Retinal pigment epithelial cell (primary cell): ENCODE measurements around the gene TRIOBP.
"Not testable (repeated sequence)": the region's sequence is repeated elsewhere in the genome, so short reads cannot be mapped to it uniquely, and the experiment has no call there.

Experiments used
- DNase-seq: peaks from one replicate; pipeline ENCODE4 v3.0.0-alpha.2; 2010; ENCODE audit warnings: low read depth
- H3K4me3 ChIP-seq: 2 replicates; pipeline ENCODE4 v1.5.1; 2011; ENCODE audit warnings: mild to moderate bottlenecking, low read length, control low read depth, moderate library complexity
- TF ChIP-seq, protein P1 (sequence below): conservative IDR thresholded peaks from 2 replicates; pipeline ENCODE4 v1.5.1; 2011; ENCODE audit warnings: low read depth, low read length, control low read depth, inconsistent platforms

The TRIOBP gene

GRCh38 chr22:37782340-37783168, 85.7 kb downstream of the TRIOBP start:
- DNase-seq: no peak
- TF ChIP-seq, protein P1, sequence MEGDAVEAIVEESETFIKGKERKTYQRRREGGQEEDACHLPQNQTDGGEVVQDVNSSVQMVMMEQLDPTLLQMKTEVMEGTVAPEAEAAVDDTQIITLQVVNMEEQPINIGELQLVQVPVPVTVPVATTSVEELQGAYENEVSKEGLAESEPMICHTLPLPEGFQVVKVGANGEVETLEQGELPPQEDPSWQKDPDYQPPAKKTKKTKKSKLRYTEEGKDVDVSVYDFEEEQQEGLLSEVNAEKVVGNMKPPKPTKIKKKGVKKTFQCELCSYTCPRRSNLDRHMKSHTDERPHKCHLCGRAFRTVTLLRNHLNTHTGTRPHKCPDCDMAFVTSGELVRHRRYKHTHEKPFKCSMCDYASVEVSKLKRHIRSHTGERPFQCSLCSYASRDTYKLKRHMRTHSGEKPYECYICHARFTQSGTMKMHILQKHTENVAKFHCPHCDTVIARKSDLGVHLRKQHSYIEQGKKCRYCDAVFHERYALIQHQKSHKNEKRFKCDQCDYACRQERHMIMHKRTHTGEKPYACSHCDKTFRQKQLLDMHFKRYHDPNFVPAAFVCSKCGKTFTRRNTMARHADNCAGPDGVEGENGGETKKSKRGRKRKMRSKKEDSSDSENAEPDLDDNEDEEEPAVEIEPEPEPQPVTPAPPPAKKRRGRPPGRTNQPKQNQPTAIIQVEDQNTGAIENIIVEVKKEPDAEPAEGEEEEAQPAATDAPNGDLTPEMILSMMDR: no peak
- no peak overlapping the region for H3K4me3 ChIP-seq

DNA sequence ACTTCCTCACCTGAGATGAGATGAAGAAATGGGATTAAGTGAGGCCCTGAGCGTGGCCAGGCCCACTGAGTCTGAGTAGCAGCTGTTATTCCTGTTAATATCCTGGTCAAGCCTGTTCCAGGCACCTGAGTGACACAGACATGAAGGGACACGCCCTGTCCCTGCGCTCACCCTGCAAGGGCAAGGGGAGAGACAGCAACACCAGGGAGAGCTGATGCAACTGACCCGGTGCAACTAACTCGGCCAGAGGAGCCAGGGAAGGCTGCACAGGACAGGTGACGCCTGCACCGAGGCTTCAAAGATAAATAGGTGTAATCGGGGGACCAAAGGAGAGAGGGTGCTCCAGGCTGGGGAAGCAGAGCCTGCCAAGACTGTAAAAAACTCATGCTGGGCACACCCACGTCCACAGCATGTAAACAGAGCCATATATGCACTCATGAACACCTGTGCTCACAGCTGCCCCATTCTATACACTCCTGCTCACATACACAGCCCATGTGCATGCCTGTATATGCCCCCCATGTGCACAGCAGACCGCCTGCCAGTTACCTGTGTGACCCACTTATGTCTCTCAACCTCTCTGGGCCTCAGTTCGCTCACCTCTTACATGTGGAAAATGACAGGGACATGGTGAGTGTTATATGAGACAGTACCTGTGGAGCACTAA, 88.1 kb downstream of the TRIOBP start:
- no peak overlapping the region for H3K4me3 ChIP-seq
- TF ChIP-seq, protein P1: no peak
- DNase-seq: no peak

GRCh38 chr22:37790234-37790633, 93.4 kb downstream of the TRIOBP start:
- no peak for DNase-seq
- H3K4me3 ChIP-seq: no peak overlapping the region
- TF ChIP-seq, protein P1: no peak

DNA sequence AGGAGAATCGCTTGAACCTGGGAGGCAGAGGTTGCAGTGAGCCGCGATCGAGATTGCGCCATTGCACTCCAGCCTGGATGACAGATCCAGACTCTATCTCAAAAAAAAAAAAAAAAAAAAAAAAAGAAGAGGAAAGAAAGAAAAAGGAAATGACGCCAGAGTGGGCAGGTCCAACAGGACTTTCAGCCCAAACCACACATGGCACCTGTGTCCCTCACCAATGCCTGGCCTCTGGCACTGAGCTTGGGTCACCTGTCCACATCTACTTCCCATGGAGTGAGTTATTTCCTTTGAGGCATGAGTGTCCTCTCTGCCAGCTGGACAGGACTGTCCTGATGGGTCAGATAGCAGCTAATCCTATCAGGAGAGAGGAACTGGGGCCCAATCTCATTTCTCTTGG, 95.6 kb downstream of the TRIOBP start:
- TF ChIP-seq, protein P1: no peak
- DNase-seq: no peak
- no peak overlapping the region for H3K4me3 ChIP-seq

GRCh38 chr22:37794376-37794775, 97.5 kb downstream of the TRIOBP start:
- H3K4me3 ChIP-seq: no peak overlapping the region
- TF ChIP-seq, protein P1: no peak

DNA sequence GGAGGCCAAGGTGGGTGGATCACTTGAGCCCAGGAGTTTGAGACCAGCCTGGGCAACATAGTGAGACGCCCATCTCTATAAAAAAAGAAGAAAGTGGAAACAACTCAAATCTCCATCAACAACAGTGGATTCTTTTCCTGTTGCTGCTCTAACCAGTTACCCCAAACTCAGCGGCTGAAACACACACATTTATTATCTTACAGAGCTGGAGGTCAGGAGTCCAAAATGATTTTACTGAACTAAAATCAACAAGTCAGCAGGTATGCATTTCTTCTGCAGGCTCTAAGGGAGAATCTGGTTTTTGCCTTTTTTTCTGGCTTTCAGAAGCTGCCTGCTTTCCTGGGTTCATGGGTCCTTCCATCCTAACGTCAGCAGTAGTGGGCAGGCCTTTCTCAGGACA, 99.2 kb downstream of the TRIOBP start:
- H3K4me3 ChIP-seq: no peak overlapping the region
- TF ChIP-seq, protein P1: no peak
- DNase-seq: no peak

More at GRCh38 chr22:37794376-37794775, 97.5 kb downstream of the TRIOBP start:
- DNase-seq: no peak

- H3K4me3 ChIP-seq, DNase-seq: not testable (repeated sequence)
Measured at GRCh38 chr22:37797259-37797658, 100.4 kb downstream of the TRIOBP start.
